Esophagus squamous epithelium (tissue), 4 donors: ENCODE results near the gene GALNT6.
"Not testable (repeated sequence)": the region's sequence is repeated elsewhere in the genome, so short reads cannot be mapped to it uniquely, and the experiment has no call there.

ENCODE experiments used
- CTCF ChIP-seq, 6 experiments: fragments of 450-650 bp in 4 of 6; fragments of 200-600 bp in 2 of 6; sonication (generic) in 2 of 6; IDR thresholded peaks; one replicate each; pipeline ENCODE4 v1.5.1; 2016 to 2019; ENCODE audit warnings: antibody characterized with exemption in 6 of 6, mild to moderate bottlenecking in 4 of 6, moderate library complexity in 4 of 6
- POLR2A ChIP-seq, 4 donors: fragments of 450-650 bp; IDR thresholded peaks; one replicate each; pipeline ENCODE4 v1.6.1; 2017; ENCODE audit warnings: antibody characterized with exemption in 4 of 4, mild to moderate bottlenecking in 4 of 4, moderate library complexity in 3 of 4

- not testable (repeated sequence) for TF ChIP-seq CTCF, POLR2A (IDR thresholded peaks at IDR 0.05)
Observed at GRCh38 chr12:51318057-51318806, 73.0 kb downstream of the GALNT6 start.
